Measurements from ENCODE around the gene SGSH.

SGSH gene

DNA sequence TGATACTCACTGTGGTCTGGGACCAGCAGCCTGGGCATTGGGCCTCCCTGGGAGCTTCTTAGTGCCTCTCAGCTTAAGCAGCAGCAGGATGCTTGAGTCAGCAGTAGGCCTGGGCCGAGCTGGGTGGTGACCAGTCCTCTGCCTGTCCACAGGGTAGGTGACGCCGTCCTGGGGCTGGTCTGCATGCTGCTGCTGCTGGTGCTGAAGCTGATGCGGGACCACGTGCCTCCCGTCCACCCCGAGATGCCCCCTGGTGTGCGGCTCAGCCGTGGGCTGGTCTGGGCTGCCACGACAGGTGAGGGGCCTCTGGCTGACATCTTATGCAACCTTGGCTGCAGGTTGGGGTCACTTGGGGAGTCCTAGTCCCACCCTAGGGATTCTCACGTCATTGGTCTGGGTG, 7.5 kb upstream of the SGSH start:
- TF ChIP-seq CTCF (IDR thresholded peaks at IDR 0.05; ENCODE audit: low read depth, low read length, missing control alignments), result no peak
- in situ Hi-C loops (cut with HindIII; ENCODE audit: low sequenced_read_pairs), result no loop called here

GRCh38 chr17:80227156-80227555, 7.0 kb upstream of the SGSH start:
- no peak overlapping the region for H3K4me3 ChIP-seq (ENCODE audit: low read depth, low read length)
- in situ Hi-C loops (cut with HindIII; ENCODE audit: low sequenced_read_pairs), result no loop called here
- TF ChIP-seq CTCF (IDR thresholded peaks at IDR 0.05; ENCODE audit: low read depth, low read length, missing control alignments), result no peak
- peak; percentile 19 for DNase-seq (ENCODE audit: low read depth)

More for the DNA sequence above, 7.5 kb upstream of the SGSH start:
- no peak overlapping the region for H3K4me3 ChIP-seq (ENCODE audit: low read depth, low read length)
- no peak for DNase-seq (ENCODE audit: low read depth)

DNA sequence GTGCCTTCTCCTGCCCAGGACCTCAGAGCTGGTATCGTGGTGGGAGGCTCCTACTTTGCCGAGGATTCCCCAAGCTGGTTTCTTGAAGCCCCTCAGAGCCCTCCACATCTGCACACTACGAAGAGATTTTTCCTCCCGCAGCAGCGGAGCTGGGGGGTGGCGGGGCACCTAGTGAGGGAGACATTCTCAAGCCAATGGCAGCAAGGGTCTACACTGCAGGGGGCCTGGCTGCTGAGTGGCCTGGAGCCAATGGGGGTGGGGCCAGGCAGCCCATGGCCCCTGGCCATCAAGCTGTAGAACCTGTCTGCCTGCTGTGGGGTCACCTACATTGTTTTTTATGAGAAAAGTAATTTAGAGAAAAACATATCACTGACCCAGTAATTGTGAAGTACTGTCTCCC, 5.1 kb upstream of the SGSH start:
- TF ChIP-seq CTCF (IDR thresholded peaks at IDR 0.05; ENCODE audit: low read depth, low read length, missing control alignments), result no peak
- in situ Hi-C loops (cut with HindIII; ENCODE audit: low sequenced_read_pairs), result no loop called here
- no peak for DNase-seq (ENCODE audit: low read depth)
- H3K4me3 ChIP-seq (ENCODE audit: low read depth, low read length), result no peak overlapping the region

DNA sequence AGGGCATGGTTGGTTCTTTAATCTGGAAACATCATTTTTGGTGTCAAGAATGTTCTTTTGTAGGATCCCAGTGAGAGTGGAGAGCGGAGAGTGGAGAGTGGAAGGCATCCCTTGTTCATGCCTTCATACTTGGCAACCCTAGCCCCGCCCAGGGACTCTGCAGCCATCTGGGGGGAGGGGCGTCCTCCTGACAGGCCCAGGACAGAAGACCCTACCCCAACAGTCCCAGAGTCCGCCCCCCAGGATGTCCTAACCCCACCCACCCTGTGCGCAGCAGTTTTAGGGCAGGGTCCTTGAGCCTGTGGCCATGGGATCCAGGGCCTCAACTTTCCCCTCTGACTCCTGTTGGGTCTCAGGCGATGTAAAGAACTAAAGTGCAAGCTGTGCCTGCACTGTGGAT, 4.5 kb upstream of the SGSH start:
- in situ Hi-C loops (cut with HindIII; ENCODE audit: low sequenced_read_pairs), result no loop called here
- H3K4me3 ChIP-seq (ENCODE audit: low read depth, low read length), result no peak overlapping the region
- DNase-seq (ENCODE audit: low read depth), result no peak
- TF ChIP-seq CTCF (IDR thresholded peaks at IDR 0.05; ENCODE audit: low read depth, low read length, missing control alignments), result no peak

DNA sequence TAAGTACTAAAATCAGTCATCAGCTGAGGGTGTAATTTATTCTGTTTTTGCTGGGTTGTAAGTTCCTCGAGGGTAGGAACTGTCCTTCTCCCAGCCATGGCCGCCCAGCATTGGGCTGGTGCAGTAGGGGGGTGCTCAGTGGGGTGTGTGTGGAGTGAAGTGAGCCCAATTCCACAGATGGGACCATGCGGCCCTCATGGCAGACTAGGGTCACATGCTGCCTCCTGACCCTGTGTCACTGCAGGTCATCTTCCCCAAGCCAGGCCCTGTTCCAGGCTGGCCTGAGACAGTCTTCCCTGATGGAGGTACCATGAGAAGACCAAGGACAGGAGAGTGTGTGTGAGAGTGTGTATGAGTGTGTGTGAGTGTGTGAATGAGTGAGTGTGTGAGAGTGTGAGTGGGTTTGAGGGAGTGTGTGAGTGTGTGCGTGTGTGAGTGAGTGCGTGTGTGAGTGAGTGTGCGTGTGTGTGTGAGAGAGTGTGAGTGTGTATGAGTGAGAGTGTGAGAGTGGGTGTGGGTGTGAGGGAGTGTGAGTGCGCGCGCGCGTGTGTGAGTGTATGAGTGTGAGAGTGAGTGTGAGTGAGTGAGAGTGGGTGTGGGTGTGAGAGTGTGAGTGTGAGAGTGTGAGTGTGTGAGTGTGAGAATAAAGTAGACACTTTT, 3.8 kb upstream of the SGSH start:
- in situ Hi-C loops (cut with HindIII; ENCODE audit: low sequenced_read_pairs), result no loop called here
- DNase-seq (ENCODE audit: low read depth), result no peak
- no peak for TF ChIP-seq CTCF (IDR thresholded peaks at IDR 0.05; ENCODE audit: low read depth, low read length, missing control alignments)
- H3K4me3 ChIP-seq (ENCODE audit: low read depth, low read length), result no peak overlapping the region

GRCh38 chr17:80223142-80223815, 3.1 kb upstream of the SGSH start:
- DNase-seq (ENCODE audit: low read depth), result no peak
- no peak for TF ChIP-seq CTCF (IDR thresholded peaks at IDR 0.05; ENCODE audit: low read depth, low read length, missing control alignments)
- H3K4me3 ChIP-seq (ENCODE audit: low read depth, low read length), result no peak overlapping the region
- in situ Hi-C loops (cut with HindIII; ENCODE audit: low sequenced_read_pairs), result no loop called here

Measured in astrocyte of the cerebellum (primary cell).